CD4-positive, alpha-beta T cell treated with Interleukin-15 for 1 hour (primary cell): ENCODE results near the gene DNASE1.
"Not testable (repeated sequence)": the region's sequence is repeated elsewhere in the genome, so short reads cannot be mapped to it uniquely, and the experiment has no call there.

Experiments
- DNase-seq: peaks from one replicate; pipeline ENCODE4 v3.0.0-alpha.2; 2020

DNASE1 gene

GRCh38 chr16:3654249-3654991 lies at the start of gene DNASE1:
TSS of gene DNASE1 (plus strand) at chr16:3654691. CDS start at chr16:3655374, 683 bp downstream.
- DNase-seq = peak; percentile 49

- DNase-seq = no peak
Measured at GRCh38 chr16:3606441-3606840, 48.0 kb upstream of the DNASE1 start.

GRCh38 chr16:3607161-3607560 lies 47.3 kb upstream of the DNASE1 start:
- DNase-seq = no peak

- no peak for DNase-seq
Measured at GRCh38 chr16:3607634-3608033, 46.9 kb upstream of the DNASE1 start.

- DNase-seq = no peak
Measured at GRCh38 chr16:3608069-3608468, 46.4 kb upstream of the DNASE1 start.

GRCh38 chr16:3608976-3609375 lies 45.5 kb upstream of the DNASE1 start:
- DNase-seq = not testable (repeated sequence)

GRCh38 chr16:3609895-3610697 lies 44.4 kb upstream of the DNASE1 start:
- DNase-seq = no peak

GRCh38 chr16:3610698-3611145 lies 43.8 kb upstream of the DNASE1 start:
- no peak for DNase-seq

- DNase-seq = peak; percentile 94
Measured at GRCh38 chr16:3611146-3611975, 43.1 kb upstream of the DNASE1 start, which contains the start of gene SLX4. TSS of gene SLX4 (minus strand) at chr16:3611606. CDS start at chr16:3608964, 2,642 bp downstream.

GRCh38 chr16:3612510-3613466 lies 41.7 kb upstream of the DNASE1 start:
- DNase-seq = no peak

GRCh38 chr16:3618769-3619141 lies 35.7 kb upstream of the DNASE1 start:
- no peak for DNase-seq

GRCh38 chr16:3623642-3624041 lies 30.8 kb upstream of the DNASE1 start:
- DNase-seq = no peak

GRCh38 chr16:3625331-3625730 lies 29.2 kb upstream of the DNASE1 start:
- DNase-seq = no peak

- no peak for DNase-seq
Measured at GRCh38 chr16:3625911-3626732, 28.4 kb upstream of the DNASE1 start.

- DNase-seq = no peak
Measured at GRCh38 chr16:3637371-3637923, 17.0 kb upstream of the DNASE1 start.

GRCh38 chr16:3638916-3639644 lies 15.4 kb upstream of the DNASE1 start:
- DNase-seq = no peak

- DNase-seq = no peak
Measured at GRCh38 chr16:3640207-3640606, 14.3 kb upstream of the DNASE1 start.

- DNase-seq = no peak
Measured at GRCh38 chr16:3640632-3641501, 13.6 kb upstream of the DNASE1 start.
